Measurements from ENCODE around the gene C1QB.

DNA sequence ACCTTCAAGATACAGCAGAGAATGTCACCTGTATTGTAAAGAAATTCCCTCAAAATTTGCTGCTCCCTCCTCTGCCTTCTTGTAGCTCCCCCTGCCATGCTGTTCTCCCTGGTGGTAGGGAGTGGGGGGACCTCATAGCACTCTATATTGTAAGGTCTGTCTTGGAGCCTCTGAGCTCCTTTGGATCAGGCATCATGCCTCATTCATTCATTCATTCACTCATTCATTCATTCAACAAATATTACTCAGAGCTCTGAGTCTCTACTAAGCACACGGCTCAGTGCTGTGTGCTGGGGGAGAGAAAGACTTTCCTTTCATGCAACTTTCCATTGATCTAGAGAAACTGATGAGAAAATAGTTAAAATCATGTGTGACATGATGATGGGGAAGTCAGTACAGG is 30.5 kb downstream of the C1QB start:
- TF ChIP-seq, protein P1, sequence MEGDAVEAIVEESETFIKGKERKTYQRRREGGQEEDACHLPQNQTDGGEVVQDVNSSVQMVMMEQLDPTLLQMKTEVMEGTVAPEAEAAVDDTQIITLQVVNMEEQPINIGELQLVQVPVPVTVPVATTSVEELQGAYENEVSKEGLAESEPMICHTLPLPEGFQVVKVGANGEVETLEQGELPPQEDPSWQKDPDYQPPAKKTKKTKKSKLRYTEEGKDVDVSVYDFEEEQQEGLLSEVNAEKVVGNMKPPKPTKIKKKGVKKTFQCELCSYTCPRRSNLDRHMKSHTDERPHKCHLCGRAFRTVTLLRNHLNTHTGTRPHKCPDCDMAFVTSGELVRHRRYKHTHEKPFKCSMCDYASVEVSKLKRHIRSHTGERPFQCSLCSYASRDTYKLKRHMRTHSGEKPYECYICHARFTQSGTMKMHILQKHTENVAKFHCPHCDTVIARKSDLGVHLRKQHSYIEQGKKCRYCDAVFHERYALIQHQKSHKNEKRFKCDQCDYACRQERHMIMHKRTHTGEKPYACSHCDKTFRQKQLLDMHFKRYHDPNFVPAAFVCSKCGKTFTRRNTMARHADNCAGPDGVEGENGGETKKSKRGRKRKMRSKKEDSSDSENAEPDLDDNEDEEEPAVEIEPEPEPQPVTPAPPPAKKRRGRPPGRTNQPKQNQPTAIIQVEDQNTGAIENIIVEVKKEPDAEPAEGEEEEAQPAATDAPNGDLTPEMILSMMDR (IDR thresholded peaks at IDR 0.05): no peak
- TF ChIP-seq POLR2AphosphoS5 (IDR thresholded peaks at IDR 0.05; ENCODE audit: low read depth, low read length): no peak
- TF ChIP-seq, protein P2, sequence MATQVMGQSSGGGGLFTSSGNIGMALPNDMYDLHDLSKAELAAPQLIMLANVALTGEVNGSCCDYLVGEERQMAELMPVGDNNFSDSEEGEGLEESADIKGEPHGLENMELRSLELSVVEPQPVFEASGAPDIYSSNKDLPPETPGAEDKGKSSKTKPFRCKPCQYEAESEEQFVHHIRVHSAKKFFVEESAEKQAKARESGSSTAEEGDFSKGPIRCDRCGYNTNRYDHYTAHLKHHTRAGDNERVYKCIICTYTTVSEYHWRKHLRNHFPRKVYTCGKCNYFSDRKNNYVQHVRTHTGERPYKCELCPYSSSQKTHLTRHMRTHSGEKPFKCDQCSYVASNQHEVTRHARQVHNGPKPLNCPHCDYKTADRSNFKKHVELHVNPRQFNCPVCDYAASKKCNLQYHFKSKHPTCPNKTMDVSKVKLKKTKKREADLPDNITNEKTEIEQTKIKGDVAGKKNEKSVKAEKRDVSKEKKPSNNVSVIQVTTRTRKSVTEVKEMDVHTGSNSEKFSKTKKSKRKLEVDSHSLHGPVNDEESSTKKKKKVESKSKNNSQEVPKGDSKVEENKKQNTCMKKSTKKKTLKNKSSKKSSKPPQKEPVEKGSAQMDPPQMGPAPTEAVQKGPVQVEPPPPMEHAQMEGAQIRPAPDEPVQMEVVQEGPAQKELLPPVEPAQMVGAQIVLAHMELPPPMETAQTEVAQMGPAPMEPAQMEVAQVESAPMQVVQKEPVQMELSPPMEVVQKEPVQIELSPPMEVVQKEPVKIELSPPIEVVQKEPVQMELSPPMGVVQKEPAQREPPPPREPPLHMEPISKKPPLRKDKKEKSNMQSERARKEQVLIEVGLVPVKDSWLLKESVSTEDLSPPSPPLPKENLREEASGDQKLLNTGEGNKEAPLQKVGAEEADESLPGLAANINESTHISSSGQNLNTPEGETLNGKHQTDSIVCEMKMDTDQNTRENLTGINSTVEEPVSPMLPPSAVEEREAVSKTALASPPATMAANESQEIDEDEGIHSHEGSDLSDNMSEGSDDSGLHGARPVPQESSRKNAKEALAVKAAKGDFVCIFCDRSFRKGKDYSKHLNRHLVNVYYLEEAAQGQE (IDR thresholded peaks at IDR 0.05; ENCODE audit: insufficient read depth in 1 of 2, low read depth in 2 of 2, low read length in 1 of 2): no peak

Data from Panc1 (cell line).